HEK293 (cell line): Measurements from ENCODE around the gene SPATA22.

Source experiments
- CTCF ChIA-PET: fragments of 350-600 bp; formaldehyde crosslinking; extraction: SDS; loops from one replicate; lab custom pipeline; 2021; ENCODE audit warnings: antibody characterized with exemption; lab: Yijun Ruan, JAX
- POLR2A ChIA-PET: fragments of 300-600 bp; formaldehyde crosslinking; extraction: SDS; loops from one replicate; lab custom pipeline; 2020; ENCODE audit warnings: antibody characterized with exemption, inconsistent platforms; lab: Yijun Ruan, JAX
- H3K27ac ChIP-seq: fragments of 200-500 bp; sonication (Bioruptor generic); 2 replicates; pipeline ENCODE4 v1.5.1; 2014; ENCODE audit warnings: low read depth, low read length, control low read depth, inconsistent platforms; ENCODE audit errors: extremely low read depth
- H3K36me3 ChIP-seq, 2 experiments: fragments of 200-500 bp in 1 of 2; sonication (Bioruptor generic) in 1 of 2; 1 replicate in 1 of 2; 2 replicates in 1 of 2; pipeline ENCODE4 v1.5.1; 2014 to 2017; ENCODE audit warnings: inconsistent platforms in 2 of 2, low read length in 2 of 2; ENCODE audit not compliant: control insufficient read depth in 2 of 2, insufficient read depth in 1 of 2
- H3K4me1 ChIP-seq: fragments of 200-500 bp; sonication (Bioruptor generic); 2 replicates; pipeline ENCODE4 v1.5.1; 2014; ENCODE audit warnings: mild to moderate bottlenecking, low read length, inconsistent platforms; ENCODE audit not compliant: control insufficient read depth, insufficient read depth
- H3K4me3 ChIP-seq: 2 replicates; pipeline ENCODE4 v1.5.1; 2011; ENCODE audit warnings: low read depth, mild to moderate bottlenecking, control low read depth, low read length, moderate library complexity
- H3K9me3 ChIP-seq: fragments of 200-500 bp; sonication (Bioruptor generic); 2 replicates; pipeline ENCODE4 v1.5.1; 2014; ENCODE audit warnings: low read depth, low read length, inconsistent platforms; ENCODE audit not compliant: control insufficient read depth, insufficient read depth
- HOXA7 ChIP-seq: sonication (generic); formaldehyde crosslinking; IDR thresholded peaks from 2 replicates; pipeline ENCODE4 v1.8.1; 2022; ENCODE audit warnings: missing genetic modification reagents, borderline replicate concordance
- MEIS1 ChIP-seq: sonication (generic); formaldehyde crosslinking; IDR thresholded peaks from 2 replicates; pipeline ENCODE4 v1.8.1; 2022; ENCODE audit warnings: missing genetic modification reagents, mild to moderate bottlenecking, borderline replicate concordance
- ZFP3 ChIP-seq: fragments of 450-650 bp; formaldehyde crosslinking; IDR thresholded peaks from 2 replicates; pipeline ENCODE4 v1.5.1; 2016; ENCODE audit warnings: low read depth, missing biosample characterization, missing genetic modification characterization
- ZIC2 ChIP-seq: fragments of 450-650 bp; formaldehyde crosslinking; IDR thresholded peaks from 2 replicates; pipeline ENCODE4 v1.5.1; 2016; ENCODE audit warnings: missing biosample characterization, missing genetic modification characterization
- ZNF184 ChIP-seq: fragments of 450-650 bp; IDR thresholded peaks from 2 replicates; pipeline ENCODE4 v1.5.1; 2018; ENCODE audit warnings: missing biosample characterization, mild to moderate bottlenecking, missing genetic modification characterization
- ZNF248 ChIP-seq: fragments of 450-650 bp; formaldehyde crosslinking; IDR thresholded peaks from 2 replicates; pipeline ENCODE4 v1.5.1; 2017; ENCODE audit warnings: missing biosample characterization, missing genetic modification characterization
- ZNF560 ChIP-seq: fragments of 450-650 bp; formaldehyde crosslinking; IDR thresholded peaks from 2 replicates; pipeline ENCODE4 v1.5.1; 2017; ENCODE audit warnings: missing biosample characterization, missing genetic modification characterization, borderline replicate concordance
- ZNF776 ChIP-seq: fragments of 450-650 bp; formaldehyde crosslinking; IDR thresholded peaks from 2 replicates; pipeline ENCODE4 v1.5.0; 2017; ENCODE audit warnings: missing biosample characterization, missing genetic modification characterization, borderline replicate concordance
- ZNF830 ChIP-seq: fragments of 450-650 bp; IDR thresholded peaks from 2 replicates; pipeline ENCODE4 v1.5.0; 2018; ENCODE audit warnings: missing biosample characterization, missing genetic modification characterization, low read depth, mild to moderate bottlenecking, moderate library complexity
- TF ChIP-seq, protein P1 (sequence below): fragments of 450-650 bp; formaldehyde crosslinking; IDR thresholded peaks from 2 replicates; pipeline ENCODE4 v1.5.1; 2017; ENCODE audit warnings: missing biosample characterization, missing genetic modification characterization
- TF ChIP-seq, protein P2 (sequence below): fragments of 450-650 bp; formaldehyde crosslinking; IDR thresholded peaks from 2 replicates; pipeline ENCODE4 v1.5.1; 2016; ENCODE audit warnings: missing biosample characterization, missing genetic modification characterization
- TF ChIP-seq, protein P3 (sequence below): fragments of 450-650 bp; formaldehyde crosslinking; IDR thresholded peaks from 2 replicates; pipeline ENCODE4 v1.5.1; 2017; ENCODE audit warnings: missing biosample characterization, missing genetic modification characterization
- TF ChIP-seq, protein P4 (sequence below): fragments of 450-650 bp; formaldehyde crosslinking; IDR thresholded peaks from 2 replicates; pipeline ENCODE4 v1.5.1; 2017; ENCODE audit warnings: missing biosample characterization, missing genetic modification characterization
- TF ChIP-seq, protein P5 (sequence below): fragments of 450-650 bp; formaldehyde crosslinking; IDR thresholded peaks from 2 replicates; pipeline ENCODE4 v1.5.1; 2016; ENCODE audit warnings: missing biosample characterization, missing genetic modification characterization
- TF ChIP-seq, protein P6 (sequence below): fragments of 450-650 bp; formaldehyde crosslinking; IDR thresholded peaks from 2 replicates; pipeline ENCODE4 v1.5.1; 2016; ENCODE audit warnings: missing biosample characterization, missing genetic modification characterization

SPATA22 gene

DNA sequence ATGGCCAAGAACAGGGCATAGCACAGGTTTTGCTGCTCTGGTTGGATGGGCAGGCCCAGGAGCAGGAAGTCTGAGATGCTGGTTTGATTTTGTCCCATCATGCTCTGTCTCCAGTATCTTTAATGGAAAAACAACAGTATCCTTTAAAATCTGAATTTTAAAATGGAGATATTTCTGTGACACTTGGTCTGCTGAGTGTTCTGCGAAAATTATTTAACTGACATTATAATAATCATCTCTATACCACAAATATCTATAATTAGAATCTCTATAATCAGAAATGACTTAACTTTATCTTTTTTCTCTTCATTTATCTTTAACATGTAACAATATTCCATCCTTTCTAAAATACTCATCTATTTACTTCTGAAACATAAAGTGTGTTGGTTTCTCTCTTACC lies 73.3 kb downstream of the SPATA22 start, which contains the start of gene OR1E1:
OR1E1 (minus strand) TSS at position 101 of the 400 bp plus-strand sequence; CDS start at position 101, 0 bp downstream.
- H3K4me1 ChIP-seq = no peaks in the 10 kb centered on the region
- H3K27ac ChIP-seq = no peak within 1 kb of the TSS
- no peaks in the 10 kb centered on the region for H3K36me3 ChIP-seq
- TF ChIP-seq ZNF830 (tag by site-specific recombination) = no peak
- TF ChIP-seq MEIS1 (CRISPR knock-in tag) = no peak
- no peak for TF ChIP-seq ZNF248 (tag by site-specific recombination)
- no peak for TF ChIP-seq ZNF776 (tag by site-specific recombination)
- TF ChIP-seq ZNF184 = no peak
- TF ChIP-seq, protein P1, sequence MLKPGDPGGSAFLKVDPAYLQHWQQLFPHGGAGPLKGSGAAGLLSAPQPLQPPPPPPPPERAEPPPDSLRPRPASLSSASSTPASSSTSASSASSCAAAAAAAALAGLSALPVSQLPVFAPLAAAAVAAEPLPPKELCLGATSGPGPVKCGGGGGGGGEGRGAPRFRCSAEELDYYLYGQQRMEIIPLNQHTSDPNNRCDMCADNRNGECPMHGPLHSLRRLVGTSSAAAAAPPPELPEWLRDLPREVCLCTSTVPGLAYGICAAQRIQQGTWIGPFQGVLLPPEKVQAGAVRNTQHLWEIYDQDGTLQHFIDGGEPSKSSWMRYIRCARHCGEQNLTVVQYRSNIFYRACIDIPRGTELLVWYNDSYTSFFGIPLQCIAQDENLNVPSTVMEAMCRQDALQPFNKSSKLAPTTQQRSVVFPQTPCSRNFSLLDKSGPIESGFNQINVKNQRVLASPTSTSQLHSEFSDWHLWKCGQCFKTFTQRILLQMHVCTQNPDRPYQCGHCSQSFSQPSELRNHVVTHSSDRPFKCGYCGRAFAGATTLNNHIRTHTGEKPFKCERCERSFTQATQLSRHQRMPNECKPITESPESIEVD (tag by site-specific recombination) = no peak
- TF ChIP-seq, protein P2, sequence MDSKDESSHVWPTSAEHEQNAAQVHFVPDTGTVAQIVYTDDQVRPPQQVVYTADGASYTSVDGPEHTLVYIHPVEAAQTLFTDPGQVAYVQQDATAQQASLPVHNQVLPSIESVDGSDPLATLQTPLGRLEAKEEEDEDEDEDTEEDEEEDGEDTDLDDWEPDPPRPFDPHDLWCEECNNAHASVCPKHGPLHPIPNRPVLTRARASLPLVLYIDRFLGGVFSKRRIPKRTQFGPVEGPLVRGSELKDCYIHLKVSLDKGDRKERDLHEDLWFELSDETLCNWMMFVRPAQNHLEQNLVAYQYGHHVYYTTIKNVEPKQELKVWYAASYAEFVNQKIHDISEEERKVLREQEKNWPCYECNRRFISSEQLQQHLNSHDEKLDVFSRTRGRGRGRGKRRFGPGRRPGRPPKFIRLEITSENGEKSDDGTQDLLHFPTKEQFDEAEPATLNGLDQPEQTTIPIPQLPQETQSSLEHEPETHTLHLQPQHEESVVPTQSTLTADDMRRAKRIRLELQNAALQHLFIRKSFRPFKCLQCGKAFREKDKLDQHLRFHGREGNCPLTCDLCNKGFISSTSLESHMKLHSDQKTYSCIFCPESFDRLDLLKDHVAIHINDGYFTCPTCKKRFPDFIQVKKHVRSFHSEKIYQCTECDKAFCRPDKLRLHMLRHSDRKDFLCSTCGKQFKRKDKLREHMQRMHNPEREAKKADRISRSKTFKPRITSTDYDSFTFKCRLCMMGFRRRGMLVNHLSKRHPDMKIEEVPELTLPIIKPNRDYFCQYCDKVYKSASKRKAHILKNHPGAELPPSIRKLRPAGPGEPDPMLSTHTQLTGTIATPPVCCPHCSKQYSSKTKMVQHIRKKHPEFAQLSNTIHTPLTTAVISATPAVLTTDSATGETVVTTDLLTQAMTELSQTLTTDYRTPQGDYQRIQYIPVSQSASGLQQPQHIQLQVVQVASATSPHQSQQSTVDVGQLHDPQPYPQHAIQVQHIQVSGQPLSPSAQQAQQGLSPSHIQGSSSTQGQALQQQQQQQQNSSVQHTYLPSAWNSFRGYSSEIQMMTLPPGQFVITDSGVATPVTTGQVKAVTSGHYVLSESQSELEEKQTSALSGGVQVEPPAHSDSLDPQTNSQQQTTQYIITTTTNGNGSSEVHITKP (tag by site-specific recombination) = no peak
- TF ChIP-seq HOXA7 (CRISPR knock-in tag) = no peak
- TF ChIP-seq ZNF560 (tag by site-specific recombination) = no peak
- TF ChIP-seq, protein P3, sequence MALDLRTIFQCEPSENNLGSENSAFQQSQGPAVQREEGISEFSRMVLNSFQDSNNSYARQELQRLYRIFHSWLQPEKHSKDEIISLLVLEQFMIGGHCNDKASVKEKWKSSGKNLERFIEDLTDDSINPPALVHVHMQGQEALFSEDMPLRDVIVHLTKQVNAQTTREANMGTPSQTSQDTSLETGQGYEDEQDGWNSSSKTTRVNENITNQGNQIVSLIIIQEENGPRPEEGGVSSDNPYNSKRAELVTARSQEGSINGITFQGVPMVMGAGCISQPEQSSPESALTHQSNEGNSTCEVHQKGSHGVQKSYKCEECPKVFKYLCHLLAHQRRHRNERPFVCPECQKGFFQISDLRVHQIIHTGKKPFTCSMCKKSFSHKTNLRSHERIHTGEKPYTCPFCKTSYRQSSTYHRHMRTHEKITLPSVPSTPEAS (tag by site-specific recombination) = no peak
- TF ChIP-seq, protein P4, sequence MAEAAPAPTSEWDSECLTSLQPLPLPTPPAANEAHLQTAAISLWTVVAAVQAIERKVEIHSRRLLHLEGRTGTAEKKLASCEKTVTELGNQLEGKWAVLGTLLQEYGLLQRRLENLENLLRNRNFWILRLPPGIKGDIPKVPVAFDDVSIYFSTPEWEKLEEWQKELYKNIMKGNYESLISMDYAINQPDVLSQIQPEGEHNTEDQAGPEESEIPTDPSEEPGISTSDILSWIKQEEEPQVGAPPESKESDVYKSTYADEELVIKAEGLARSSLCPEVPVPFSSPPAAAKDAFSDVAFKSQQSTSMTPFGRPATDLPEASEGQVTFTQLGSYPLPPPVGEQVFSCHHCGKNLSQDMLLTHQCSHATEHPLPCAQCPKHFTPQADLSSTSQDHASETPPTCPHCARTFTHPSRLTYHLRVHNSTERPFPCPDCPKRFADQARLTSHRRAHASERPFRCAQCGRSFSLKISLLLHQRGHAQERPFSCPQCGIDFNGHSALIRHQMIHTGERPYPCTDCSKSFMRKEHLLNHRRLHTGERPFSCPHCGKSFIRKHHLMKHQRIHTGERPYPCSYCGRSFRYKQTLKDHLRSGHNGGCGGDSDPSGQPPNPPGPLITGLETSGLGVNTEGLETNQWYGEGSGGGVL (tag by site-specific recombination) = no peak
- TF ChIP-seq, protein P5, sequence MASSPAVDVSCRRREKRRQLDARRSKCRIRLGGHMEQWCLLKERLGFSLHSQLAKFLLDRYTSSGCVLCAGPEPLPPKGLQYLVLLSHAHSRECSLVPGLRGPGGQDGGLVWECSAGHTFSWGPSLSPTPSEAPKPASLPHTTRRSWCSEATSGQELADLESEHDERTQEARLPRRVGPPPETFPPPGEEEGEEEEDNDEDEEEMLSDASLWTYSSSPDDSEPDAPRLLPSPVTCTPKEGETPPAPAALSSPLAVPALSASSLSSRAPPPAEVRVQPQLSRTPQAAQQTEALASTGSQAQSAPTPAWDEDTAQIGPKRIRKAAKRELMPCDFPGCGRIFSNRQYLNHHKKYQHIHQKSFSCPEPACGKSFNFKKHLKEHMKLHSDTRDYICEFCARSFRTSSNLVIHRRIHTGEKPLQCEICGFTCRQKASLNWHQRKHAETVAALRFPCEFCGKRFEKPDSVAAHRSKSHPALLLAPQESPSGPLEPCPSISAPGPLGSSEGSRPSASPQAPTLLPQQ (tag by site-specific recombination) = no peak
- TF ChIP-seq, protein P6, sequence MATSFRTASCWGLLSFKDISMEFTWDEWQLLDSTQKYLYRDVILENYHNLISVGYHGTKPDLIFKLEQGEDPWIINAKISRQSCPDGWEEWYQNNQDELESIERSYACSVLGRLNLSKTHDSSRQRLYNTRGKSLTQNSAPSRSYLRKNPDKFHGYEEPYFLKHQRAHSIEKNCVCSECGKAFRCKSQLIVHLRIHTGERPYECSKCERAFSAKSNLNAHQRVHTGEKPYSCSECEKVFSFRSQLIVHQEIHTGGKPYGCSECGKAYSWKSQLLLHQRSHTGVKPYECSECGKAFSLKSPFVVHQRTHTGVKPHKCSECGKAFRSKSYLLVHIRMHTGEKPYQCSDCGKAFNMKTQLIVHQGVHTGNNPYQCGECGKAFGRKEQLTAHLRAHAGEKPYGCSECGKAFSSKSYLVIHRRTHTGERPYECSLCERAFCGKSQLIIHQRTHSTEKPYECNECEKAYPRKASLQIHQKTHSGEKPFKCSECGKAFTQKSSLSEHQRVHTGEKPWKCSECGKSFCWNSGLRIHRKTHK (tag by site-specific recombination) = no peak
- no peak for TF ChIP-seq ZIC2 (tag by site-specific recombination)
- no peak for TF ChIP-seq ZFP3
- TF ChIP-seq, all 188 proteins: peak for 0
- CTCF ChIA-PET = no interaction called here
- Histone ChIP-seq H3K4me3 (no peak within 1 kb of the TSS), H3K9me3 (no peaks in the 10 kb centered on the region)
- POLR2A ChIA-PET = no interaction called here
